ENCODE measurements around the gene PCDH18. TPM values are rescaled to one million over a fixed set of nuclear protein-coding genes. Genes with fewer than 3 reads are reported as not detected.

PCDH18 gene
- total and polyA plus RNA-seq, 2 of the 4 experiments (the other 2 are of a cell fraction), result 41.3 to 119 TPM

- no peaks in the 10 kb centered on the region for H3K9me3 ChIP-seq (ENCODE audit: control insufficient read depth, insufficient read depth, low read length)
- peaks cover 33% of the 10 kb centered on the region for H3K36me3 ChIP-seq (ENCODE audit: control insufficient read depth, insufficient read depth, low read length)
- H3K4me2 ChIP-seq (ENCODE audit: low read depth, low read length), result peak overlapping the region; percentile 95
- no peaks in the 10 kb centered on the region for H3K9me1 ChIP-seq (ENCODE audit: insufficient read depth, low read length)
- peak overlapping the region; percentile 18; the same call in 1 of the 2 replicates for H2BK20ac ChIP-seq (ENCODE audit: low read depth, low read length)
- H4K91ac ChIP-seq (ENCODE audit: insufficient read depth, low read depth, low read length), result peak overlapping the region; percentile 94
- no TSS peak for BruUV-seq (replicated peaks)
- no CpG with 5 or more reads among the region's 13 CpGs for WGBS, 2 experiments (ENCODE audit: extremely low coverage in 2 of 2, insufficient read length in 1 of 2)
- intact Hi-C loops (cut with micrococcal nuclease), result loop anchor here (1.0 to 5.0 kb wide), 8 partner anchors 133 to 1151 kb away; no protein-coding TSS in a partner anchor
- peak overlapping the region; percentile 89 for H3K14ac ChIP-seq (replicated peaks; ENCODE audit: low read depth, low read length)
- peak overlapping the region; percentile 97 for H3K56ac ChIP-seq (ENCODE audit: extremely low read depth, insufficient read depth, low read length)
- ChIA-PET CTCF (interaction anchor here (0.7 to 2.0 kb wide), 6 partner anchors 117 to 1340 kb away, joined by 3 to 8 read pairs (median 4); no protein-coding TSS in a partner anchor), POLR2A (ENCODE audit: unreplicated experiment) (interaction anchor here (0.6 to 1.4 kb wide), 8 partner anchors 78 to 513 kb away, joined by 3 to 19 read pairs (median 4); no protein-coding TSS in a partner anchor)
- H2BK15ac ChIP-seq (ENCODE audit: low read depth, low read length), result peak overlapping the region; percentile 73; the same call in 2 of the 3 replicates
- in situ Hi-C loops (cut with MboI; ENCODE audit: low sequenced_read_pairs), result loop anchor here (10.0 to 25.0 kb wide), 3 partner anchors 123 to 1156 kb away; no protein-coding TSS in a partner anchor
- H2AK9ac ChIP-seq (replicated peaks; ENCODE audit: low read depth, low read length, poor library complexity), result peak overlapping the region; percentile 32
- H4K8ac ChIP-seq (ENCODE audit: low read depth in 2 of 2, low read length in 2 of 2), result peak overlapping the region; percentile 47 to 63; a peak in 3 of 4 replicates
- DNase-seq, result peak; percentile 65
- peak overlapping the region; percentile 39 for H2BK120ac ChIP-seq (ENCODE audit: low read depth, low read length)
- peak overlapping the region; percentile 87 for H3K27ac ChIP-seq (ENCODE audit: insufficient read depth, low read length)
- TF ChIP-seq CEBPB (IDR thresholded peaks at IDR 0.05; ENCODE audit: low read depth, low read length), result no peak
- peak; percentile 50 for TF ChIP-seq RAD21 (IDR thresholded peaks at IDR 0.05; ENCODE audit: low read length)
- TF ChIP-seq, protein P1, sequence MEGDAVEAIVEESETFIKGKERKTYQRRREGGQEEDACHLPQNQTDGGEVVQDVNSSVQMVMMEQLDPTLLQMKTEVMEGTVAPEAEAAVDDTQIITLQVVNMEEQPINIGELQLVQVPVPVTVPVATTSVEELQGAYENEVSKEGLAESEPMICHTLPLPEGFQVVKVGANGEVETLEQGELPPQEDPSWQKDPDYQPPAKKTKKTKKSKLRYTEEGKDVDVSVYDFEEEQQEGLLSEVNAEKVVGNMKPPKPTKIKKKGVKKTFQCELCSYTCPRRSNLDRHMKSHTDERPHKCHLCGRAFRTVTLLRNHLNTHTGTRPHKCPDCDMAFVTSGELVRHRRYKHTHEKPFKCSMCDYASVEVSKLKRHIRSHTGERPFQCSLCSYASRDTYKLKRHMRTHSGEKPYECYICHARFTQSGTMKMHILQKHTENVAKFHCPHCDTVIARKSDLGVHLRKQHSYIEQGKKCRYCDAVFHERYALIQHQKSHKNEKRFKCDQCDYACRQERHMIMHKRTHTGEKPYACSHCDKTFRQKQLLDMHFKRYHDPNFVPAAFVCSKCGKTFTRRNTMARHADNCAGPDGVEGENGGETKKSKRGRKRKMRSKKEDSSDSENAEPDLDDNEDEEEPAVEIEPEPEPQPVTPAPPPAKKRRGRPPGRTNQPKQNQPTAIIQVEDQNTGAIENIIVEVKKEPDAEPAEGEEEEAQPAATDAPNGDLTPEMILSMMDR (conservative IDR thresholded peaks at IDR 0.05; ENCODE audit: low read depth, low read length), result peak; percentile 48
- no peak for TF ChIP-seq CHD1 (IDR thresholded peaks at IDR 0.05; ENCODE audit: low read depth, low read length)
- no peak for TF ChIP-seq RCOR1 (IDR thresholded peaks at IDR 0.05; ENCODE audit: insufficient replicate concordance, low read length)
- no peak for TF ChIP-seq MXI1 (IDR thresholded peaks at IDR 0.05; ENCODE audit: borderline replicate concordance, low read depth, low read length)
- 0 out of 2 replicates have a peak, but pooled peaks have one; percentile 3 for TF ChIP-seq MAFK (IDR thresholded peaks at IDR 0.05; ENCODE audit: low read depth, low read length)
- TF ChIP-seq, protein P2, sequence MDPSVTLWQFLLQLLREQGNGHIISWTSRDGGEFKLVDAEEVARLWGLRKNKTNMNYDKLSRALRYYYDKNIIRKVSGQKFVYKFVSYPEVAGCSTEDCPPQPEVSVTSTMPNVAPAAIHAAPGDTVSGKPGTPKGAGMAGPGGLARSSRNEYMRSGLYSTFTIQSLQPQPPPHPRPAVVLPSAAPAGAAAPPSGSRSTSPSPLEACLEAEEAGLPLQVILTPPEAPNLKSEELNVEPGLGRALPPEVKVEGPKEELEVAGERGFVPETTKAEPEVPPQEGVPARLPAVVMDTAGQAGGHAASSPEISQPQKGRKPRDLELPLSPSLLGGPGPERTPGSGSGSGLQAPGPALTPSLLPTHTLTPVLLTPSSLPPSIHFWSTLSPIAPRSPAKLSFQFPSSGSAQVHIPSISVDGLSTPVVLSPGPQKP (IDR thresholded peaks at IDR 0.05; ENCODE audit: borderline replicate concordance, low read depth, low read length), result no peak
- TF ChIP-seq FOS (IDR thresholded peaks at IDR 0.05; ENCODE audit: low read depth, low read length), result no peak
- peak; percentile 48; the same call in 1 of the 2 replicates for TF ChIP-seq SMC3 (IDR thresholded peaks at IDR 0.05; ENCODE audit: low read depth, low read length)
- peak overlapping the region; percentile 90 for H3K18ac ChIP-seq (ENCODE audit: low read depth, low read length)
- H4K20me1 ChIP-seq (ENCODE audit: insufficient read depth, low read length), result peaks cover 17% of the 10 kb centered on the region; the same call in 1 of the 2 replicates
- peaks cover 8 to 16% of the 10 kb centered on the region in 2 experiments; a peak in 3 of 4 replicates for H3K79me1 ChIP-seq (ENCODE audit: low read depth in 1 of 2, low read length in 2 of 2)
- peak overlapping the region; percentile 62 for H3K4me3 ChIP-seq (ENCODE audit: insufficient read depth, low read depth, low read length)
- ATAC-seq (ENCODE audit: low read depth), result peak; percentile 4
- no peak overlapping the region; the same call in 1 of the 2 replicates for H2AK5ac ChIP-seq (ENCODE audit: low read depth, low read length)
- peak overlapping the region; percentile 76 for H2BK5ac ChIP-seq (ENCODE audit: low read depth, low read length, poor library complexity, severe bottlenecking)
- H2AFZ ChIP-seq (replicated peaks; ENCODE audit: low read length, poor library complexity), result peak overlapping the region; percentile 82
- dilution Hi-C loops (cut with HindIII; ENCODE audit: low sequenced_read_pairs, unreplicated experiment), result no loop called here
- peak overlapping the region; percentile 19 for H4K5ac ChIP-seq (ENCODE audit: low read depth, low read length)
- no peaks in the 10 kb centered on the region for H3K27me3 ChIP-seq (ENCODE audit: control insufficient read depth, insufficient read depth, low read length)
- H3K4me1 ChIP-seq (ENCODE audit: control insufficient read depth, insufficient read depth, low read length), result peaks cover 2% of the 10 kb centered on the region; the same call in 1 of the 2 replicates
- H3K23ac ChIP-seq (ENCODE audit: low read depth, low read length), result peak overlapping the region; percentile 92
- peak overlapping the region; percentile 54 for H3K4ac ChIP-seq (ENCODE audit: low read depth, low read length)
- peak overlapping the region; percentile 94 for H3K9ac ChIP-seq (ENCODE audit: low read depth, low read length)
Observed at GRCh38 chr4:137531168-137531985, 917 bp downstream of the PCDH18 start.
